CD14-positive monocyte (primary cell): ENCODE results near the gene OPA1. TPM values are rescaled to one million over a fixed set of nuclear protein-coding genes. Genes with fewer than 3 reads are reported as not detected.

ENCODE experiments used
- DNase-seq, 3 donors: peaks; one replicate each; pipeline ENCODE4 v3.0.0-alpha.2; 2011 to 2022
- H2AFZ ChIP-seq: 2 replicates; pipeline ENCODE4 v1.6.0; 2012; ENCODE audit warnings: mild to moderate bottlenecking, low read depth, low read length, inconsistent platforms; ENCODE audit not compliant: insufficient read depth, poor library complexity, severe bottlenecking
- H3K27ac ChIP-seq, 2 donors: 1 replicate in 1 of 2; 2 replicates in 1 of 2; pipeline ENCODE4 v1.5.1; 2012 to 2013; ENCODE audit warnings: low read length in 2 of 2, control low read depth in 1 of 2, inconsistent platforms in 1 of 2, low read depth in 1 of 2, mild to moderate bottlenecking in 1 of 2
- H3K27me3 ChIP-seq, 2 donors: one replicate each; pipeline versions ENCODE4 v1.6.0 to v1.6.1; 2011 to 2013; ENCODE audit warnings: low read length in 2 of 2; ENCODE audit not compliant: control insufficient read depth in 2 of 2, insufficient read depth in 2 of 2
- H3K36me3 ChIP-seq, 2 donors: replicated peaks in 1 of 2; 1 replicate in 1 of 2; 2 replicates in 1 of 2; pipeline versions ENCODE4 v1.5.1 to v1.6.1; 2012 to 2013; ENCODE audit warnings: low read length in 2 of 2, control low read depth in 1 of 2, inconsistent platforms in 1 of 2, mild to moderate bottlenecking in 1 of 2; ENCODE audit not compliant: insufficient read depth in 2 of 2, control insufficient read depth in 1 of 2
- H3K4me1 ChIP-seq, 2 donors: 1 replicate in 1 of 2; 2 replicates in 1 of 2; pipeline versions ENCODE4 v1.5.1 to v1.6.1; 2012 to 2013; ENCODE audit warnings: low read length in 2 of 2, control low read depth in 1 of 2, inconsistent platforms in 1 of 2, mild to moderate bottlenecking in 1 of 2, moderate library complexity in 1 of 2; ENCODE audit not compliant: insufficient read depth in 2 of 2, control insufficient read depth in 1 of 2
- H3K4me2 ChIP-seq: replicated peaks from 2 replicates; pipeline ENCODE3; 2012; ENCODE audit warnings: low read length, moderate library complexity, mild to moderate bottlenecking; ENCODE audit not compliant: poor library complexity, severe bottlenecking; ENCODE audit errors: extremely low read depth
- H3K4me3 ChIP-seq, 3 experiments: fragments of 200-600 bp in 1 of 3; sonication (generic) in 1 of 3; replicated peaks in 1 of 3; 1 replicate in 2 of 3; 2 replicates in 1 of 3; pipeline ENCODE4 v1.5.1; 2011 to 2013; ENCODE audit warnings: low read length in 3 of 3, mild to moderate bottlenecking in 3 of 3, control low read depth in 2 of 3, low read depth in 2 of 3, inconsistent platforms in 1 of 3, moderate library complexity in 1 of 3
- H3K79me2 ChIP-seq: 2 replicates; pipeline ENCODE4 v1.6.0; 2012; ENCODE audit warnings: mild to moderate bottlenecking, control low read depth, inconsistent platforms, low read length, moderate library complexity; ENCODE audit not compliant: insufficient read depth
- H3K9ac ChIP-seq: 2 replicates; pipeline ENCODE4 v1.6.0; 2017; ENCODE audit warnings: low read length, mild to moderate bottlenecking; ENCODE audit not compliant: insufficient read depth, poor library complexity, severe bottlenecking
- H3K9me3 ChIP-seq, 2 donors: replicated peaks in 1 of 2; 1 replicate in 1 of 2; 2 replicates in 1 of 2; pipeline versions ENCODE4 v1.5.1 to v1.6.1; 2012 to 2013; ENCODE audit warnings: low read length in 2 of 2, control low read depth in 1 of 2; ENCODE audit not compliant: control insufficient read depth in 1 of 2, insufficient read depth in 1 of 2
- H4K20me1 ChIP-seq: 2 replicates; pipeline ENCODE4 v1.6.0; 2012; ENCODE audit warnings: mild to moderate bottlenecking, low read length, control low read depth, moderate library complexity; ENCODE audit not compliant: insufficient read depth
- H3K27ac Mint-ChIP-seq, 7 donors: one replicate each; pipeline ENCODE4 v1.8.0; 2020; ENCODE audit warnings: mild to moderate bottlenecking in 7 of 7, mixed read lengths in 7 of 7, moderate library complexity in 6 of 7, inconsistent platforms in 2 of 7
- H3K27me3 Mint-ChIP-seq, 3 donors: one replicate each; pipeline ENCODE4 v1.8.0; 2021 to 2022; ENCODE audit warnings: low read depth in 3 of 3, mild to moderate bottlenecking in 3 of 3, mixed read lengths in 3 of 3, moderate library complexity in 3 of 3, inconsistent platforms in 1 of 3
- H3K36me3 Mint-ChIP-seq, 2 donors: one replicate each; pipeline ENCODE4 v1.8.0; 2020; ENCODE audit warnings: mixed read lengths in 2 of 2, inconsistent platforms in 1 of 2, mild to moderate bottlenecking in 1 of 2
- H3K4me1 Mint-ChIP-seq: one replicate; pipeline ENCODE4 v1.8.0; 2020; ENCODE audit warnings: mild to moderate bottlenecking, mixed read lengths
- H3K4me3 Mint-ChIP-seq, 2 donors: one replicate each; pipeline ENCODE4 v1.8.0; 2020; ENCODE audit warnings: mild to moderate bottlenecking in 2 of 2, mixed read lengths in 2 of 2, moderate library complexity in 1 of 2
- H3K9me3 Mint-ChIP-seq, 7 donors: one replicate each; pipeline ENCODE4 v1.8.0; 2020 to 2022; ENCODE audit warnings: mixed read lengths in 7 of 7, mild to moderate bottlenecking in 6 of 7, moderate library complexity in 6 of 7, inconsistent platforms in 2 of 7
- WGBS: methylation state at CpG from one replicate; pipeline ENCODE4 v1.1.5; 2013; ENCODE audit warnings: missing lambda C conversion rate; ENCODE audit not compliant: insufficient coverage; 5-methylcytosine and 5-hydroxymethylcytosine counted together
- intact Hi-C, 2 donors: fragments of 100-400 bp; cut with micrococcal nuclease; formaldehyde crosslinking; loops; one replicate each; pipeline versions ENCODE4 v1.15.0 to v1.15.1; 2023
- polyA plus RNA-seq, 3 donors: library from polyadenylated mRNA; depleted of rRNA in 1 of 3; unstranded in 2 of 3; stranded (reverse) in 1 of 3; fragments of 300-500 nt in 2 of 3; fragments of >200 nt in 1 of 3; fragmentation: Illumina TruSeq in 2 of 3; gene quantifications; 1 replicate in 2 of 3; 2 replicates in 1 of 3; pipeline ENCODE4 v1.2.3, GENCODE V29; 2012 to 2021
- TF ChIP-seq, protein P1 (sequence below): fragments of 200-600 bp; IDR thresholded peaks from one replicate; pipeline ENCODE4 v1.8.0; 2022; ENCODE audit warnings: antibody characterized with exemption, mild to moderate bottlenecking

Gene OPA1
- polyA plus RNA-seq, 3 donors = 15.4 to 26.5 (median 18.1) TPM

DNA sequence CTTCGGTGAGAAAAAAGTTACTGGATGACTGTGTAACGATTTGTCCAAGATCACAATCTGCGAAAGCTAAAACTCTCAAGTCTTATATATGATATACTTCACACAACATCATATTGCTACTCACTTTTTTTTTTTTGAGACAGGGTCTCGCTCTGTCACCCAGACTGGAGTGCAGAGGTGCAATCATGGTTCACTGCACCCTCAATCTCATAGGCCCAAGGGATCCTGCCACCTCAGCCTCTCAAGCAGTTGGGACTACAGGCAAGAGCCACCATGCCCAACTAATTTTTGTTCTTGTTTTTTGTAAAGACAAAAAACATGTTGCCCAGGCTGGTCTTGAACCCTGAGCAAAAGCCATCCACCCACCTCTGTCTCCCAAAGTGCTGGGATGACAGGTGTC lies 32.9 kb upstream of the OPA1 start:
- Histone ChIP-seq H3K9me3 (no peaks in the 10 kb centered on the region), H3K36me3 (no peaks in the 10 kb centered on the region), H3K27me3 (no peaks in the 10 kb centered on the region), H3K27ac (no peak overlapping the region), H2AFZ (no peak overlapping the region), H3K4me1 (no peaks in the 10 kb centered on the region), H4K20me1 (no peaks in the 10 kb centered on the region), H3K79me2 (no peaks in the 10 kb centered on the region), H3K9ac (no peak overlapping the region), H3K4me2 (no peak overlapping the region), H3K4me3 (no peak overlapping the region)
- Mint-ChIP-seq H3K27me3 (peaks cover 0 to 3% (median 3%) of the 10 kb centered on the region in 3 donors), H3K27ac (no peak overlapping the region), H3K4me3 (no peak overlapping the region), H3K9me3 (no peaks in the 10 kb centered on the region), H3K36me3 (no peaks in the 10 kb centered on the region), H3K4me1 (peaks cover 2% of the 10 kb centered on the region)
- 100% methylated on average over 1 of the region's 4 CpGs for WGBS
- TF ChIP-seq, protein P1, sequence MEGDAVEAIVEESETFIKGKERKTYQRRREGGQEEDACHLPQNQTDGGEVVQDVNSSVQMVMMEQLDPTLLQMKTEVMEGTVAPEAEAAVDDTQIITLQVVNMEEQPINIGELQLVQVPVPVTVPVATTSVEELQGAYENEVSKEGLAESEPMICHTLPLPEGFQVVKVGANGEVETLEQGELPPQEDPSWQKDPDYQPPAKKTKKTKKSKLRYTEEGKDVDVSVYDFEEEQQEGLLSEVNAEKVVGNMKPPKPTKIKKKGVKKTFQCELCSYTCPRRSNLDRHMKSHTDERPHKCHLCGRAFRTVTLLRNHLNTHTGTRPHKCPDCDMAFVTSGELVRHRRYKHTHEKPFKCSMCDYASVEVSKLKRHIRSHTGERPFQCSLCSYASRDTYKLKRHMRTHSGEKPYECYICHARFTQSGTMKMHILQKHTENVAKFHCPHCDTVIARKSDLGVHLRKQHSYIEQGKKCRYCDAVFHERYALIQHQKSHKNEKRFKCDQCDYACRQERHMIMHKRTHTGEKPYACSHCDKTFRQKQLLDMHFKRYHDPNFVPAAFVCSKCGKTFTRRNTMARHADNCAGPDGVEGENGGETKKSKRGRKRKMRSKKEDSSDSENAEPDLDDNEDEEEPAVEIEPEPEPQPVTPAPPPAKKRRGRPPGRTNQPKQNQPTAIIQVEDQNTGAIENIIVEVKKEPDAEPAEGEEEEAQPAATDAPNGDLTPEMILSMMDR = no peak
- no peak for DNase-seq
- intact Hi-C loops = no loop called here

DNA sequence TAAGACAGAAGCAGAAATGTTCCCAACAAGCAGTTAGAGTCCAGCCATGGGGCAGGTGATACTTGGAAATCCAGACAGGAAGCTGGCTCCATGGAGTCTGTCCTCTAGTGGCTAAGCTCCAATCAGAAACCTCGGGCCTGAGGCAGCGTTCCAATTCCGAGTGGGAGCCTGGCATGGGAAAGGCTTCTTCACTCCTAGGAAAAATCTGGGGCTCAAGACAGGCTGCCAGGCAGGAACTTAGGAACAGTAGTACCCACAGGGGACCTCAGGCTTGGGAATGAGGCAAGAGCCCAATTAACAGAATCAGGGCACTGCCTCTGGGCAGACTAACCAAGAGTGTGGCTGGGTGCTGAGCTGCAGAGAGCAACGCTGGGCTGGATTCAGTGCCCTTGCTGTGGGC lies 32.1 kb upstream of the OPA1 start:
- no peaks in the 10 kb centered on the region for H3K4me1 ChIP-seq
- H3K9me3 ChIP-seq = no peaks in the 10 kb centered on the region
- TF ChIP-seq, protein P1 = no peak
- no peak overlapping the region for H2AFZ ChIP-seq
- no peaks in the 10 kb centered on the region for H3K9me3 Mint-ChIP-seq
- no peaks in the 10 kb centered on the region for H4K20me1 ChIP-seq
- H3K27me3 Mint-ChIP-seq = peaks cover 0 to 3% (median 3%) of the 10 kb centered on the region in 3 donors
- H3K9ac ChIP-seq = no peak overlapping the region
- H3K36me3 ChIP-seq = no peaks in the 10 kb centered on the region
- DNase-seq = no peak
- H3K4me1 Mint-ChIP-seq = peaks cover 2% of the 10 kb centered on the region
- no peak overlapping the region for H3K4me3 Mint-ChIP-seq
- intact Hi-C loops = no loop called here
- H3K4me3 ChIP-seq = no peak overlapping the region
- H3K27me3 ChIP-seq = no peaks in the 10 kb centered on the region
- WGBS = 93% methylated on average over 4 of the region's 4 CpGs
- H3K4me2 ChIP-seq = no peak overlapping the region
- no peaks in the 10 kb centered on the region for H3K36me3 Mint-ChIP-seq
- H3K27ac ChIP-seq = no peak overlapping the region
- no peak overlapping the region for H3K27ac Mint-ChIP-seq
- H3K79me2 ChIP-seq = no peaks in the 10 kb centered on the region
